Immature natural killer cell (primary cell): ENCODE measurements around the gene GPR65. TPM values are rescaled to one million over a fixed set of nuclear protein-coding genes. Genes with fewer than 3 reads are reported as not detected.

ENCODE experiments used
- DNase-seq, 3 donors: peaks; one replicate each; pipeline ENCODE4 v3.0.0; 2022; ENCODE audit warnings: mixed read lengths in 1 of 3
- H3K27ac Mint-ChIP-seq, 6 donors: one replicate each; pipeline ENCODE4 v1.8.0; 2020; ENCODE audit warnings: mixed read lengths in 6 of 6, mild to moderate bottlenecking in 5 of 6, inconsistent platforms in 4 of 6, moderate library complexity in 3 of 6
- H3K27me3 Mint-ChIP-seq, 3 donors: one replicate each; pipeline ENCODE4 v1.8.0; 2020 to 2021; ENCODE audit warnings: low read depth in 3 of 3, mild to moderate bottlenecking in 3 of 3, mixed read lengths in 3 of 3, moderate library complexity in 3 of 3, inconsistent platforms in 1 of 3
- H3K36me3 Mint-ChIP-seq, 3 donors: one replicate each; pipeline ENCODE4 v1.8.0; 2020; ENCODE audit warnings: mixed read lengths in 3 of 3, inconsistent platforms in 2 of 3, mild to moderate bottlenecking in 2 of 3
- H3K4me1 Mint-ChIP-seq, 2 donors: one replicate each; pipeline ENCODE4 v1.8.0; 2020; ENCODE audit warnings: inconsistent platforms in 2 of 2, mild to moderate bottlenecking in 2 of 2, mixed read lengths in 2 of 2, moderate library complexity in 1 of 2
- H3K4me3 Mint-ChIP-seq, 5 donors: one replicate each; pipeline ENCODE4 v1.8.0; 2020; ENCODE audit warnings: mild to moderate bottlenecking in 5 of 5, mixed read lengths in 5 of 5, inconsistent platforms in 3 of 5, moderate library complexity in 3 of 5
- H3K9me3 Mint-ChIP-seq, 6 donors: one replicate each; pipeline ENCODE4 v1.8.0; 2020; ENCODE audit warnings: mild to moderate bottlenecking in 6 of 6, mixed read lengths in 6 of 6, inconsistent platforms in 4 of 6, moderate library complexity in 3 of 6
- polyA plus RNA-seq, 3 donors: library from polyadenylated mRNA; unstranded; fragments of 300-500 nt; fragmentation: Illumina TruSeq; gene quantifications; one replicate each; pipeline ENCODE4 v1.2.3, GENCODE V29; 2021

The GPR65 gene
- polyA plus RNA-seq, 3 donors from 2014 or later, result 55.9 to 84.5 (median 62.2) TPM

DNA sequence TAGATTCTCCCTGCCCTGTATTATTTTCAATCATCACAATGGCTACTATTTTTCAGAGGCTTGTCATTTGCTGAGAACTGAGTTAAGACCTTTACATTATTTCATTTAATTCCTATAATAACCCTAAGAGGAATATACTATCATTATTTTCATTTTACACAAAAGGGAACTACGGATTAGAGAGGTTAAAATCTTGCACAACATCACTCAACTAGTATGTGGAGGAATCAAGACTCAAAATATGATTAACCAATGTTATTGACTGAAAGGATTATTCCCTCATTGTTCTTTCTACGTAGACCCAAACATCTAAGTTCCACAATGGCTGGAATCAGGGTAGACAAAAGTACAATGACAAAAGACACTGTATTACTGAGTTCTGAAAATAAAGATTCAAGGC lies 45.0 kb downstream of the GPR65 start:
- Mint-ChIP-seq H3K27me3 (peaks cover 0 to 4% (median 2%) of the 10 kb centered on the region in 3 donors), H3K4me3 (no peak overlapping the region), H3K36me3 (peaks cover 23 to 41% (median 40%) of the 10 kb centered on the region in 3 donors), H3K27ac (no peak overlapping the region), H3K9me3 (peaks cover 0 to 3% (median under 1%) of the 10 kb centered on the region in 6 donors), H3K4me1 (peaks cover 0 to 5% of the 10 kb centered on the region in 2 donors)
- no peak for DNase-seq

DNA sequence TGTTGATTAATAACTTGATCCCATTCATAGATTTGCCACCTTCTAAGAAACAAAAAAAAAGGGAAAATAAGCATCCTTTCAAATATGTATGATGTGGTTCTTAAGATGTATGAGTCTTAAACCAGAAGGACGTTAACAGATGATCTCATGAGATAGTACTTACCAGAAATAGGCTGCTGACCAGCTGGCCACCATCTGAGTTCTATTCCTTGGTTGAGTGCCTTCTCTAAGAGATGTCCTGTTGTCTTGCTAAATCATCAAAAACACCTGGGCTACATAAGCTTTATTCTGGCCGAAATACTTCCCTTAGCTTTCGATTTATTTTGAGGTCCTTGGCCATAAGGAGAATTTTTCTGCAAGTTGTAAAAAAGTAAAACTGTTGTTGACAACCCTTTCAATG lies 55.6 kb downstream of the GPR65 start:
- Mint-ChIP-seq H3K27me3 (no peaks in the 10 kb centered on the region), H3K36me3 (peaks cover 4 to 14% (median 11%) of the 10 kb centered on the region in 3 donors), H3K27ac (no peak overlapping the region), H3K4me1 (peaks cover 3 to 7% of the 10 kb centered on the region in 2 donors), H3K4me3 (no peak overlapping the region), H3K9me3 (peaks cover 0 to 3% (median 0%) of the 10 kb centered on the region in 6 donors)
- no peak for DNase-seq

DNA sequence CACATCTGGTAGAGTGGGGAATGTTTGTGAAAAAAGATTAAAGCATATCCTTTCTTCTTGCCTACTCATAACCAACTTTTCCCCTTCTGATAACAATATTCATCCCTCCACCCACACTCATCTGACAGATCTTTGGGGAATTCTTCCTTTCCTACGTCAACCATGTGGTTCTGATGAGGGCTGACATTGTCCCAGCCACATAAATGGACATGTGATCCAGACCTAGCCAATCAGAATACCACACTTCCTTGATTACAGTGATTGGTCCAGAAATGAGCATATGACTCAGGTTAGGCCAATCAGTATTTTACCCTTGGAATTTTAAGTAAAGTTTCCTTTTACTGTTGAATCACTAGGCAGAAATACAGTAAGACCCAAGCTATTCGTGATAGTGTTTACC lies 58.9 kb downstream of the GPR65 start:
- no peaks in the 10 kb centered on the region for H3K27me3 Mint-ChIP-seq

More for the DNA sequence above, 58.9 kb downstream of the GPR65 start:
- DNase-seq, result no peak
- Mint-ChIP-seq H3K9me3 (peaks cover 0 to 3% (median 0%) of the 10 kb centered on the region in 6 donors), H3K4me1 (peaks cover 0 to 1% of the 10 kb centered on the region in 2 donors), H3K27ac (no peak overlapping the region), H3K4me3 (no peak overlapping the region), H3K36me3 (peaks cover 7 to 17% (median 9%) of the 10 kb centered on the region in 3 donors)

Other genes with a start within 250 kb of the GPR65 start
- 10 to 100 TPM; 38.7 to 59.5 (median 57.6) TPM for gene GALC, start 12.0 kb upstream of the GPR65 start, polyA plus RNA-seq